Choroid plexus epithelial cell (primary cell): ENCODE measurements around the gene HES5.

Source experiments
- DNase-seq: peaks from one replicate; pipeline ENCODE4 v3.0.0-alpha.2; 2010; ENCODE audit warnings: low read depth
- H3K4me3 ChIP-seq: 2 replicates; pipeline ENCODE4 v1.5.1; 2011; ENCODE audit warnings: low read depth, mild to moderate bottlenecking, control low read depth, low read length, moderate library complexity
- CTCF ChIP-seq: conservative IDR thresholded peaks from 2 replicates; pipeline ENCODE4 v1.5.1; 2011; ENCODE audit warnings: low read depth, mild to moderate bottlenecking, control low read depth, inconsistent platforms, low read length, moderate library complexity

Gene HES5

GRCh38 chr1:2481885-2482284, 48.2 kb downstream of the HES5 start:
- TF ChIP-seq CTCF: no peak
- no peak for DNase-seq

GRCh38 chr1:2480986-2481364, 49.1 kb downstream of the HES5 start:
- H3K4me3 ChIP-seq: no peak overlapping the region
- TF ChIP-seq CTCF: no peak
- no peak for DNase-seq

More at GRCh38 chr1:2481885-2482284, 48.2 kb downstream of the HES5 start:
- no peak overlapping the region for H3K4me3 ChIP-seq

GRCh38 chr1:2480236-2480985, 49.7 kb downstream of the HES5 start:
- no peak for TF ChIP-seq CTCF
- H3K4me3 ChIP-seq: no peak overlapping the region

GRCh38 chr1:2479618-2480017, 50.4 kb downstream of the HES5 start:
- DNase-seq: no peak
- no peak for TF ChIP-seq CTCF
- no peak overlapping the region for H3K4me3 ChIP-seq

More at GRCh38 chr1:2480236-2480985, 49.7 kb downstream of the HES5 start:
- no peak for DNase-seq

GRCh38 chr1:2479186-2479585, 50.9 kb downstream of the HES5 start:
- H3K4me3 ChIP-seq: no peak overlapping the region
- TF ChIP-seq CTCF: no peak
- DNase-seq: no peak
